ENCODE measurements around the gene WDR81.

GRCh38 chr17:1690544-1691221 is 33.8 kb upstream of the WDR81 start:
- TF ChIP-seq PATZ1 (tag by site-specific recombination; IDR thresholded peaks at IDR 0.05) (no peak), CTCF (tag by site-specific recombination; IDR thresholded peaks at IDR 0.05) (no peak), ZNF274 (IDR thresholded peaks at IDR 0.05; ENCODE audit: low read length) (no peak), ZNF274 (tag by site-specific recombination; IDR thresholded peaks at IDR 0.05; ENCODE audit: borderline replicate concordance) (no peak), BCL11B (tag by site-specific recombination; IDR thresholded peaks at IDR 0.05; ENCODE audit: low read depth) (no peak), ZNF513 (tag by site-specific recombination; IDR thresholded peaks at IDR 0.05) (no peak), ZNF629 (tag by site-specific recombination; IDR thresholded peaks at IDR 0.05) (no peak), YY1 (tag by site-specific recombination; IDR thresholded peaks at IDR 0.05) (no peak), ZNF354C (tag by site-specific recombination; IDR thresholded peaks at IDR 0.05; ENCODE audit: borderline replicate concordance, low read depth) (no peak), ZBTB26 (tag by site-specific recombination; optimal IDR thresholded peaks at IDR 0.05) (no peak)

All from HEK293 (cell line).